Ovary (tissue), 9 donors: ENCODE results near the gene PTPRN. TPM values are rescaled to one million over a fixed set of nuclear protein-coding genes. Genes with fewer than 3 reads are reported as not detected.
A peak's percentile ranks its signal among the peaks of the same experiment; 100 is the strongest.

Experiments
- DNase-seq, 5 donors: peaks; one replicate each; pipeline ENCODE4 v3.0.0-alpha.2; 2019 to 2020
- H3K27ac ChIP-seq, 2 donors: fragments of 200-600 bp; one replicate each; pipeline versions ENCODE4 v1.5.1 to v1.8.0; 2019 to 2022
- H3K27me3 ChIP-seq: fragments of 200-600 bp; one replicate; pipeline ENCODE4 v1.8.0; 2022
- H3K36me3 ChIP-seq: fragments of 200-600 bp; sonication (generic); one replicate; pipeline ENCODE4 v1.5.1; 2019
- H3K4me1 ChIP-seq: one replicate; pipeline ENCODE4 v1.8.1; 2013; ENCODE audit warnings: mild to moderate bottlenecking, moderate library complexity; ENCODE audit not compliant: insufficient read depth
- H3K4me3 ChIP-seq: fragments of 200-600 bp; sonication (generic); one replicate; pipeline ENCODE4 v1.5.1; 2017
- H3K9me3 ChIP-seq, 2 donors: fragments of 200-600 bp in 1 of 2; sonication (generic) in 1 of 2; one replicate each; pipeline versions ENCODE4 v1.5.1 to v1.8.1; 2013 to 2019; ENCODE audit warnings: mild to moderate bottlenecking in 1 of 2, moderate library complexity in 1 of 2
- EP300 ChIP-seq: sonication (generic); formaldehyde crosslinking; IDR thresholded peaks from one replicate; pipeline ENCODE4 v1.6.1; 2017; ENCODE audit warnings: antibody characterized with exemption
- POLR2A ChIP-seq: fragments of 450-650 bp; IDR thresholded peaks from one replicate; pipeline ENCODE4 v1.6.1; 2017; ENCODE audit warnings: antibody characterized with exemption, mild to moderate bottlenecking, moderate library complexity
- WGBS, 3 donors: extraction: QIAGEN DNeasy Blood & Tissue Kit in 1 of 3; methylation state at CpG; one replicate each; pipeline versions ENCODE4 v1.1.5 to v1.1.7; 2013 to 2017; 5-methylcytosine and 5-hydroxymethylcytosine counted together
- intact Hi-C, 4 donors: fragments of 100-400 bp; cut with DNase I; formaldehyde crosslinking; loops; one replicate each; pipeline versions ENCODE4 v1.11.0 to v1.15.1; 2022 to 2023
- polyA plus RNA-seq, 2 donors: library from polyadenylated mRNA; stranded (reverse); fragments of 200-250 nt in 1 of 2; fragments of 350-450 nt in 1 of 2; fragmentation: Illumina TruSeq in 1 of 2; extraction: RNeasy Lipid Tissue Mini Kit (QIAGEN cat#74804) in 1 of 2; gene quantifications; one replicate each; pipeline ENCODE4 v1.2.3, GENCODE V29; 2013 to 2014
- total RNA-seq, 7 donors: library from RNA; depleted of rRNA in 2 of 7; stranded (reverse); fragments of >200 nt in 2 of 7; fragmentation: NEBNext Ultra II Directional in 3 of 7; extraction: Animal tissue kit (Norgen Biotek cat#: 25700) in 3 of 7; gene quantifications; one replicate each; pipeline versions ENCODE4 v1.1.0 to v1.2.4, GENCODE V29; 2016 to 2023
- TF ChIP-seq, protein P1 (sequence below), 3 donors: fragments of 450-650 bp in 2 of 3; fragments of 200-600 bp in 1 of 3; IDR thresholded peaks; one replicate each; pipeline versions ENCODE4 v1.5.1 to v1.8.0; 2016 to 2022; ENCODE audit warnings: antibody characterized with exemption in 3 of 3, mild to moderate bottlenecking in 1 of 3
- donor health status: DM: no; HTN: no; CAD: no; lungs with moderate emphysema.
- donor health status: DM: no; HTN: no; CAD: no.
- donor health status: Bipolar disorder and iron deficiency.
- donor health status: DM: yes; HTN: yes; CAD: no.
- donor health status: DM: no; HTN: no; CAD: no.
- donor health status: DM: yes; HTN: yes; CAD: no.

PTPRN gene
- total and polyA plus RNA-seq, 9 donors: 0.08 to 2.3 (median 0.81) TPM; not detected in 1

DNA sequence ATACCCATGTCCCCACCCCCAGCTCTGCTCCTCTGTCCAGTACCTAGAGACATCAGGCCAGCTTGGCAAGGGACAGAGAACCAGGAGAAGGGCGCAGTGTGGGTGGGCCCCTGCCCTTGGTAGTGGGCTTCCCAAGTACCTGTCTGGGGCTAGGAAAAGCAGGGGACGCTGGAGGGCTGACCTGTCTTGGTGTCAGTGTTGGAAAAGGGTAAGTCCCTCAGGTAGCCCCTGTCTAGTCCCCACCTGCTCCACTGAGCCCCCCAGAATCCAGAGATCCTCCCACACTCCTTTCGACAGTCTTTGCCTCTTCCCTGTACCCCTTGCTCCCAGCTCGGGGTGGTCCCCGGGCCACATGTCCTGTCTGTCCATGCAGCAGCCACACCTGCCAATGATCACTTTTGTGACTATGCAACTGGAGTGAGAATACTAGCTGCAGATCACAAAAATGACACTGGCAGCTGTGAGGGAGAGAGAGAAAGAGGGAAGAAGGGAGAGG is 15.4 kb downstream of the PTPRN start:
- H3K36me3 ChIP-seq: no peaks in the 10 kb centered on the region
- no peaks in the 10 kb centered on the region for H3K9me3 ChIP-seq
- peaks cover 10% of the 10 kb centered on the region for H3K4me1 ChIP-seq
- no peak overlapping the region for H3K4me3 ChIP-seq
- no peaks in the 10 kb centered on the region for H3K27me3 ChIP-seq
- intact Hi-C loops: loop anchor here (2.0 to 10.0 kb wide), 5 partner anchors 15 to 133 kb away; partner anchors contain the start of genes CNPPD1 (in 2 of the 4), DNAJB2 (in 2 of the 4), RETREG2 (in 2 of the 4) and GLB1L (in 1 of the 4)
- TF ChIP-seq EP300: no peak
- no peak for TF ChIP-seq POLR2A
- TF ChIP-seq, protein P1, sequence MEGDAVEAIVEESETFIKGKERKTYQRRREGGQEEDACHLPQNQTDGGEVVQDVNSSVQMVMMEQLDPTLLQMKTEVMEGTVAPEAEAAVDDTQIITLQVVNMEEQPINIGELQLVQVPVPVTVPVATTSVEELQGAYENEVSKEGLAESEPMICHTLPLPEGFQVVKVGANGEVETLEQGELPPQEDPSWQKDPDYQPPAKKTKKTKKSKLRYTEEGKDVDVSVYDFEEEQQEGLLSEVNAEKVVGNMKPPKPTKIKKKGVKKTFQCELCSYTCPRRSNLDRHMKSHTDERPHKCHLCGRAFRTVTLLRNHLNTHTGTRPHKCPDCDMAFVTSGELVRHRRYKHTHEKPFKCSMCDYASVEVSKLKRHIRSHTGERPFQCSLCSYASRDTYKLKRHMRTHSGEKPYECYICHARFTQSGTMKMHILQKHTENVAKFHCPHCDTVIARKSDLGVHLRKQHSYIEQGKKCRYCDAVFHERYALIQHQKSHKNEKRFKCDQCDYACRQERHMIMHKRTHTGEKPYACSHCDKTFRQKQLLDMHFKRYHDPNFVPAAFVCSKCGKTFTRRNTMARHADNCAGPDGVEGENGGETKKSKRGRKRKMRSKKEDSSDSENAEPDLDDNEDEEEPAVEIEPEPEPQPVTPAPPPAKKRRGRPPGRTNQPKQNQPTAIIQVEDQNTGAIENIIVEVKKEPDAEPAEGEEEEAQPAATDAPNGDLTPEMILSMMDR (IDR thresholded peaks at IDR 0.05): no peak
- peak overlapping the region; percentile 83 to 97 for H3K27ac ChIP-seq
- peak in 2 of 5 donors; percentile 35 for DNase-seq
- 76 to 84% (median 82%) methylated on average over 5 of the region's 5 CpGs for WGBS, 3 donors

DNA sequence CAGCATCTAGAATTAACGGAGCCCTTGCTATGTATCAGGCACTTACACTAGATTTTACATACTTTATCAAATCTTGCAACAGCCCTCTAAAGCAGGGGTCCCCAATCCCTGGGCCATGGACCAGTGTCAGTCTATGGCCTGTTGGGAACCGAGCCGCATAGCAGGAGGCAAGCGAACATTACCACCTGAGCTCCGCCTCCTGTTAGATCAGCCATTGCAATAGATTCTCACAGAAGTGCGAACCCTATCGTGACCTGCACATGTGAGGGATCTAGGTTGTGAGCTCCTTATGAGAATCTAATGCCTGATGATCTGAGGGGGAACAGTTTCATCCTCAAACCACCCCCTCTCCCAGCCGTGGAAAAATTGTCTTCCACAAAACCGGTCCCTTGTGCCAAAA is 16.6 kb downstream of the PTPRN start:
- no peaks in the 10 kb centered on the region for H3K9me3 ChIP-seq
- H3K27ac ChIP-seq: no peak overlapping the region
- no peak for DNase-seq
- 86 to 92% (median 90%) methylated on average over 9 of the region's 9 CpGs for WGBS, 3 donors
- H3K36me3 ChIP-seq: no peaks in the 10 kb centered on the region
- H3K4me3 ChIP-seq: no peak overlapping the region
- peaks cover 8% of the 10 kb centered on the region for H3K4me1 ChIP-seq
- intact Hi-C loops: loop anchor here in 3 of 4 donors (5.0 to 10.0 kb wide), 3 partner anchors 48 to 125 kb away; partner anchors contain the start of genes CNPPD1 (in 2 of the 3), RETREG2 (in 2 of the 3), GLB1L (in 1 of the 3) and STK16 (in 1 of the 3)
- no peaks in the 10 kb centered on the region for H3K27me3 ChIP-seq
- TF ChIP-seq, protein P1 (IDR thresholded peaks at IDR 0.05): no peak

DNA sequence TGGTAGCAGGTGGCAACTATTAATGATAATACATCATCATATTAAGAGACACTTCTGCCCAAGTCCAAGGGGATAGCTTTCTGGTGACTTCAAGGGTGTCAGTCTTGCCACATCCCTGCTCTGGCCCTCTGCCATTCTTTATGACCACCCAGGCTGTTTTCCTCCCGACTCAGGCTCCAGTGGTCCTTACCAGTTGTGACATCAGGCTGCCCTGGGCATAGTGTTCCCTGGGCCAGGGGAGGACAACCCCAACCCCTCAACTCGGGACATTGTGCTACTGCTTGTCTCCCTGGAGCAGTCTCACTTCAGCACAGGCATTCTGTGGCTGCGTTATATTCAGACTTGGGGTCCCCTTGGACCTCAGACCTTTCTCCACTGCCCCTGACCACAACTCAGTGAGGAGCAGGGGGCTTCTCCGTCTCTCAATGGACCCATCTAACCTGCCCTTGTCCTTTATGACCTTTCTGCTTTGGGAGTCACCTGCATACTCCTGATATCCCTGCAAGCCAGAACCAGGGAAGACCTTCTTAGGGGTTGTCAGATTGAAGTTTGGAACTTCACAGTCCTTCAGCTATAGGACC is 17.2 kb downstream of the PTPRN start:
- no peak overlapping the region for H3K27ac ChIP-seq
- H3K4me3 ChIP-seq: no peak overlapping the region
- no peak for TF ChIP-seq EP300
- no peak for TF ChIP-seq POLR2A
- TF ChIP-seq, protein P1 (IDR thresholded peaks at IDR 0.05): no peak
- intact Hi-C loops: loop anchor here in 3 of 4 donors (5.0 to 10.0 kb wide), 3 partner anchors 47 to 125 kb away; partner anchors contain the start of genes CNPPD1 (in 2 of the 3), RETREG2 (in 2 of the 3), GLB1L (in 1 of the 3) and STK16 (in 1 of the 3)
- no peaks in the 10 kb centered on the region for H3K27me3 ChIP-seq
- no peak for DNase-seq
- H3K9me3 ChIP-seq: no peaks in the 10 kb centered on the region
- no peaks in the 10 kb centered on the region for H3K36me3 ChIP-seq
- H3K4me1 ChIP-seq: peaks cover 8% of the 10 kb centered on the region
- WGBS, 3 donors: 67 to 75% (median 70%) methylated on average over 4 of the region's 4 CpGs

DNA sequence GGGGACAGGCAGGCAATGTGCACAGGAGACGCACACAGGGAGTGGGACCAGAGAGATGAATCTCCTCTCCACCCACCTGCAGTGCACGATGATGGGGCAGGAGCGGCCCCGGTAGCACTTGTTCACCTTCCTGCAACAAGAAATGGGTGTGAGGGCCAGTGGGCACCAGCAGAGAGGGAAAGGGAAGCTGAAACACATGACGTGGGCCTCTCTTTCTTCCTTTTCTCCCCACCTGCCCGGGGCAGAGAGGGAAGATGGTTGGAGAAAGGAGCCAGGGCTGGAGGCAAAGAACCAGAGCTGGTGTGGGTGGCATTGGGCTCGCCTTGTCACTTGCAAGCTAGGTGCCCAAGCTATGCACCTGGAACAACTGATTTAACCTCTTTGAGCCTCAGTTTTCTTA is 17.8 kb downstream of the PTPRN start:
- no peaks in the 10 kb centered on the region for H3K36me3 ChIP-seq
- peak in 1 of 5 donors; percentile 15 for DNase-seq
- H3K4me1 ChIP-seq: peaks cover 10% of the 10 kb centered on the region
- H3K27me3 ChIP-seq: no peaks in the 10 kb centered on the region
- no peak overlapping the region for H3K27ac ChIP-seq
- no peak overlapping the region for H3K4me3 ChIP-seq
- intact Hi-C loops: loop anchor here in 3 of 4 donors (5.0 to 10.0 kb wide), 3 partner anchors 47 to 124 kb away; partner anchors contain the start of genes CNPPD1 (in 2 of the 3), RETREG2 (in 2 of the 3), GLB1L (in 1 of the 3) and STK16 (in 1 of the 3)
- TF ChIP-seq POLR2A: no peak
- TF ChIP-seq EP300: no peak
- TF ChIP-seq, protein P1 (IDR thresholded peaks at IDR 0.05): no peak
- whole genome bisulfite sequencing, 3 donors: 89 to 94% (median 92%) methylated on average over 7 of the region's 7 CpGs
- no peaks in the 10 kb centered on the region for H3K9me3 ChIP-seq
